Type B pancreatic cell (in vitro differentiated cells): Measurements from ENCODE around the gene AOPEP. TPM values are rescaled to one million over a fixed set of nuclear protein-coding genes. Genes with fewer than 3 reads are reported as not detected.

Experiments used
- DNase-seq: peaks from one replicate; pipeline ENCODE4 v3.0.0; 2021; ENCODE audit warnings: mixed read lengths; ENCODE audit not compliant: unreplicated experiment; ENCODE audit errors: extremely low spot score
- H3K27ac Mint-ChIP-seq: 2 replicates; pipeline ENCODE4 v1.8.0; 2021; ENCODE audit warnings: mild to moderate bottlenecking, mixed read lengths
- H3K27me3 Mint-ChIP-seq: 2 replicates; pipeline ENCODE4 v1.8.0; 2021; ENCODE audit warnings: mixed read lengths
- H3K36me3 Mint-ChIP-seq: 2 replicates; pipeline ENCODE4 v1.8.0; 2021; ENCODE audit warnings: mixed read lengths
- H3K4me1 Mint-ChIP-seq: one replicate; pipeline ENCODE4 v1.8.0; 2021; ENCODE audit warnings: mixed read lengths; ENCODE audit not compliant: unreplicated experiment
- H3K4me3 Mint-ChIP-seq: 2 replicates; pipeline ENCODE4 v1.8.0; 2021; ENCODE audit warnings: mild to moderate bottlenecking, mixed read lengths
- H3K9me3 Mint-ChIP-seq: 2 replicates; pipeline ENCODE4 v1.8.0; 2021; ENCODE audit warnings: mixed read lengths
- CTCF ChIP-seq: fragments of 200-600 bp; sonication (generic); conservative IDR thresholded peaks from 2 replicates; pipeline ENCODE4 v1.5.0; 2021; ENCODE audit warnings: antibody characterized with exemption, mild to moderate bottlenecking
- total RNA-seq: library from RNA; stranded (reverse); gene quantifications from 2 replicates; pipeline ENCODE4 v1.2.1, GENCODE V29; 2021; ENCODE audit warnings: low replicate concordance

AOPEP gene
- total RNA-seq, 1 donor from 2014 or later, result 89.3 TPM

GRCh38 chr9:94996641-94997040 is 270.1 kb downstream of the AOPEP start:
- no peaks in the 10 kb centered on the region for H3K27me3 Mint-ChIP-seq
- H3K27ac Mint-ChIP-seq, result peak overlapping the region; percentile 91
- peaks cover 4% of the 10 kb centered on the region for H3K9me3 Mint-ChIP-seq
- TF ChIP-seq CTCF, result no peak
- peak overlapping the region; percentile 19 for H3K4me3 Mint-ChIP-seq
- H3K36me3 Mint-ChIP-seq, result peaks cover 4% of the 10 kb centered on the region
- peaks cover 59% of the 10 kb centered on the region for H3K4me1 Mint-ChIP-seq
- no peak for DNase-seq

GRCh38 chr9:94997727-94998126 is 271.2 kb downstream of the AOPEP start:
- TF ChIP-seq CTCF, result no peak
- DNase-seq, result no peak
- Mint-ChIP-seq H3K4me1 (peaks cover 53% of the 10 kb centered on the region), H3K27me3 (no peaks in the 10 kb centered on the region), H3K36me3 (peaks cover 4% of the 10 kb centered on the region), H3K4me3 (no peak overlapping the region), H3K27ac (no peak overlapping the region), H3K9me3 (peaks cover 4% of the 10 kb centered on the region)

DNA sequence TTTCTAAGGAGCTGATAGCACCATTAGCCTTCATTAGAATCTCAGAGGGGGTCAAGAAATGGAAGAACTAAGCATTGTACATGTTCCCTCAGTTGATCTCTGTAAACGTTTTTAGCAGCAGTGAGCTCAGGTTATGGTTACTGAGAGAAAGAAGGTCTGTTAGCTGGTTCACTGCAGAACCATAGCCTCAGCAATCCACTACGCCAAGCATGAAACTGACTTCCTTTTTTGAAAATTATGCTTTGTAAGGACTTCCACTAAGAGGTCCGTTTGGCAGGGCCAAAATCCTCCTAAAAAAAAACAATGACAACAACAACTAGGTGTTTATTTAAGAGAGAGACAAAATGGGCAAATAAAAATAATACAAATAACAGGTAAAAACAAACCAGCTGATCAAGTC is 273.3 kb downstream of the AOPEP start:
- TF ChIP-seq CTCF, result no peak
- Mint-ChIP-seq H3K36me3 (peaks cover 4% of the 10 kb centered on the region), H3K4me1 (peaks cover 47% of the 10 kb centered on the region), H3K4me3 (no peak overlapping the region), H3K27ac (no peak overlapping the region), H3K9me3 (peaks cover 4% of the 10 kb centered on the region), H3K27me3 (no peaks in the 10 kb centered on the region)
- DNase-seq, result no peak

- DNase-seq, result no peak
- Mint-ChIP-seq H3K36me3 (peaks cover 9% of the 10 kb centered on the region), H3K27ac (peak overlapping the region; percentile 70), H3K27me3 (no peaks in the 10 kb centered on the region), H3K9me3 (peaks cover 4% of the 10 kb centered on the region), H3K4me3 (peak overlapping the region; percentile 41), H3K4me1 (peaks cover 39% of the 10 kb centered on the region)
- no peak for TF ChIP-seq CTCF
Observed at GRCh38 chr9:95000821-95001220, 274.3 kb downstream of the AOPEP start.

GRCh38 chr9:95001720-95002119 is 275.2 kb downstream of the AOPEP start:
- H3K36me3 Mint-ChIP-seq, result peaks cover 18% of the 10 kb centered on the region
- no peaks in the 10 kb centered on the region for H3K27me3 Mint-ChIP-seq
- H3K4me1 Mint-ChIP-seq, result peaks cover 41% of the 10 kb centered on the region
- peaks cover 4% of the 10 kb centered on the region for H3K9me3 Mint-ChIP-seq
- DNase-seq, result no peak
- no peak overlapping the region for H3K27ac Mint-ChIP-seq
- H3K4me3 Mint-ChIP-seq, result no peak overlapping the region
- TF ChIP-seq CTCF, result no peak
